ENCODE measurements around the gene SLC10A1. TPM values are rescaled to one million over a fixed set of nuclear protein-coding genes. Genes with fewer than 3 reads are reported as not detected.

SLC10A1 gene
- total RNA-seq, 1 experiment from 2014 or later = not detected

GRCh38 chr14:69752773-69753172, 44.3 kb downstream of the SLC10A1 start:
- Histone ChIP-seq H2AFZ (ENCODE audit: low read depth, low read length, poor library complexity, severe bottlenecking) (no peak overlapping the region), H3K4me3 (replicated peaks in 1 of 2; ENCODE audit: low read depth in 1 of 2, low read length in 2 of 2) (no peak overlapping the region), H3K36me3 (ENCODE audit: control insufficient read depth in 1 of 2, insufficient read depth in 2 of 2, low read length in 2 of 2) (no peaks in the 10 kb centered on the region), H3K79me2 (ENCODE audit: insufficient read depth, low read length) (no peaks in the 10 kb centered on the region), H3K27ac (ENCODE audit: low read depth, low read length) (no peak overlapping the region), H3K4me2 (ENCODE audit: low read length) (no peak overlapping the region), H3K9me3 (ENCODE audit: control insufficient read depth in 1 of 2, insufficient read depth in 1 of 2, low read depth in 1 of 2, low read length in 2 of 2) (no peaks in the 10 kb centered on the region), H4K20me1 (ENCODE audit: insufficient read depth) (no peaks in the 10 kb centered on the region), H3K9ac (ENCODE audit: low read length) (no peak overlapping the region), H3K9me2 (ENCODE audit: insufficient read depth) (no peaks in the 10 kb centered on the region), H3K4me1 (ENCODE audit: control insufficient read depth in 1 of 2, insufficient read depth in 2 of 2, low read length in 2 of 2) (no peaks in the 10 kb centered on the region), H3K27me3 (ENCODE audit: insufficient read depth, low read length) (no peaks in the 10 kb centered on the region)
- CTCF ChIA-PET = no interaction called here
- ATAC-seq (no peak), DNase-seq (ENCODE audit: low read depth, low spot score) (no peak)
- POLR2A ChIA-PET = no interaction called here
- RAD21 ChIA-PET (ENCODE audit: low non-redundant PET in 1 of 2, low total read pairs in 2 of 2, uncharacterized antibody in 2 of 2, unreplicated experiment in 2 of 2) = no interaction called here
- no peak for TF ChIP-seq ZBTB33 (IDR thresholded peaks at IDR 0.05; ENCODE audit: extremely low read depth, insufficient replicate concordance, low read length)
- TF ChIP-seq ZFX (IDR thresholded peaks at IDR 0.05) = no peak
- TF ChIP-seq EZH2phosphoT487 (IDR thresholded peaks at IDR 0.05; ENCODE audit: borderline replicate concordance) = no peak
- TF ChIP-seq SP1 (IDR thresholded peaks at IDR 0.05; ENCODE audit: low read depth) = no peak
- TF ChIP-seq POLR2A (IDR thresholded peaks at IDR 0.05; ENCODE audit: borderline replicate concordance, extremely low read depth, insufficient read depth, insufficient read length) = no peak
- no peak for TF ChIP-seq RAD21 (IDR thresholded peaks at IDR 0.05; ENCODE audit: low read depth)
- TF ChIP-seq MAX (IDR thresholded peaks at IDR 0.05) = no peak
- TF ChIP-seq CEBPB (IDR thresholded peaks at IDR 0.05; ENCODE audit: low read depth) = no peak
- TF ChIP-seq POLR2AphosphoS5 (IDR thresholded peaks at IDR 0.05; ENCODE audit: low read depth, low read length) = no peak
- no peak for TF ChIP-seq EZH2 (IDR thresholded peaks at IDR 0.05)
- no peak for TF ChIP-seq CBX3 (IDR thresholded peaks at IDR 0.05; ENCODE audit: low read depth)
- no peak for TF ChIP-seq SRF (IDR thresholded peaks at IDR 0.05; ENCODE audit: low read depth)
- TF ChIP-seq TCF7L2 (IDR thresholded peaks at IDR 0.05; ENCODE audit: borderline replicate concordance, extremely low read depth, insufficient read depth, insufficient read length) = no peak
- BruUV-seq (replicated peaks) = no TSS peak
- intact Hi-C loops (cut with micrococcal nuclease) = no loop called here

All from HCT116 (cell line).